Lower leg skin (tissue), 3 donors: Measurements from ENCODE around the gene FAM186B.

ENCODE experiments used
- POLR2A ChIP-seq, 2 donors: fragments of 450-650 bp; IDR thresholded peaks; one replicate each; pipeline ENCODE4 v1.6.1; 2016 to 2017; ENCODE audit warnings: antibody characterized with exemption in 2 of 2, mild to moderate bottlenecking in 1 of 2, moderate library complexity in 1 of 2
- TF ChIP-seq, protein P1 (sequence below), 3 donors: fragments of 450-650 bp; IDR thresholded peaks; one replicate each; pipeline ENCODE4 v1.5.1; 2016; ENCODE audit warnings: antibody characterized with exemption in 3 of 3, mild to moderate bottlenecking in 3 of 3, moderate library complexity in 2 of 3

DNA sequence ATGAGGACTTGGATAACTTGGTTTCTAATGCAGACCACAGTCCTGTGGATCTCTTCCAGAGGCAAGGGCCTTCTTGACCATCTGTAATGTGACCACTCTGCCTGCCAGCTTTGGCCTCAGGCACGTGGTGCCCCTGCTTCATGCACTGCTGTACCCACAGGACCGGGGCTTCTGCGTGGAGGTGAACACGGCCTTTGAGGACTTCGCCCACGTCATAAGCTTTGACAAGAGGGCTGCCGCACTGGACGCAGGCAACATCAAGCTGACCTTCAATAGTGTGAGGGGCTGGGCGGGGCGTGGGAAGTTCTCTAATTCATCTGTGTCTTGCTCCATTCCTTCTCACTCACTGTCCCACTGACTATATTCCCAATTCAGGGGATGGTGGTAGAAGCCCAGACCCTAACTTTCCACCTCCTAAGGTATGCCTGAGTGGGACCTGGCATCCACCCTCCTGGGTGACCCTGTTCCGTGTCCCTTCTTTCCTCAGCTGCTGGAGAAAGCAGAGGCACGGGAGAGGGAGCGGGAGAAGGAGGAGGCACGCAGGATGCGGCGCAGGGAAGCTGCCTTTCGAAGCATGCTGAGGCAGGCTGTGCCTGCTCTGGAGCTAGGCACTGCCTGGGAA is 36.4 kb upstream of the FAM186B start:
- TF ChIP-seq, protein P1, sequence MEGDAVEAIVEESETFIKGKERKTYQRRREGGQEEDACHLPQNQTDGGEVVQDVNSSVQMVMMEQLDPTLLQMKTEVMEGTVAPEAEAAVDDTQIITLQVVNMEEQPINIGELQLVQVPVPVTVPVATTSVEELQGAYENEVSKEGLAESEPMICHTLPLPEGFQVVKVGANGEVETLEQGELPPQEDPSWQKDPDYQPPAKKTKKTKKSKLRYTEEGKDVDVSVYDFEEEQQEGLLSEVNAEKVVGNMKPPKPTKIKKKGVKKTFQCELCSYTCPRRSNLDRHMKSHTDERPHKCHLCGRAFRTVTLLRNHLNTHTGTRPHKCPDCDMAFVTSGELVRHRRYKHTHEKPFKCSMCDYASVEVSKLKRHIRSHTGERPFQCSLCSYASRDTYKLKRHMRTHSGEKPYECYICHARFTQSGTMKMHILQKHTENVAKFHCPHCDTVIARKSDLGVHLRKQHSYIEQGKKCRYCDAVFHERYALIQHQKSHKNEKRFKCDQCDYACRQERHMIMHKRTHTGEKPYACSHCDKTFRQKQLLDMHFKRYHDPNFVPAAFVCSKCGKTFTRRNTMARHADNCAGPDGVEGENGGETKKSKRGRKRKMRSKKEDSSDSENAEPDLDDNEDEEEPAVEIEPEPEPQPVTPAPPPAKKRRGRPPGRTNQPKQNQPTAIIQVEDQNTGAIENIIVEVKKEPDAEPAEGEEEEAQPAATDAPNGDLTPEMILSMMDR (IDR thresholded peaks at IDR 0.05) = no peak
- no peak for TF ChIP-seq POLR2A (IDR thresholded peaks at IDR 0.05)
